Gastrocnemius medialis (tissue), 4 donors: ENCODE data around the gene ABL1. TPM values are rescaled to one million over a fixed set of nuclear protein-coding genes. Genes with fewer than 3 reads are reported as not detected.
"Not testable (repeated sequence)": the region's sequence is repeated elsewhere in the genome, so short reads cannot be mapped to it uniquely, and the experiment has no call there.

ENCODE experiments used
- ATAC-seq, 2 donors: fragments of 150-250 bp; one replicate each; pipeline ENCODE4 v1.9.1; 2016
- DNase-seq, 2 donors: peaks; one replicate each; pipeline ENCODE4 v3.0.0-alpha.2; 2019
- H3K27ac ChIP-seq, 4 donors: fragments of 200-600 bp; sonication (generic); 1 replicate in 1 of 4; 2 replicates in 3 of 4; pipeline ENCODE4 v1.5.1; 2016 to 2018; ENCODE audit warnings: mild to moderate bottlenecking in 2 of 4, moderate library complexity in 1 of 4
- H3K27me3 ChIP-seq, 3 donors: fragments of 200-600 bp; sonication (generic) in 2 of 3; 1 replicate in 1 of 3; 2 replicates in 2 of 3; pipeline versions ENCODE4 v1.5.1 to v1.6.0; 2016 to 2019; ENCODE audit warnings: mild to moderate bottlenecking in 1 of 3, moderate library complexity in 1 of 3
- H3K36me3 ChIP-seq, 2 donors: fragments of 200-600 bp; sonication (generic) in 1 of 2; one replicate each; pipeline ENCODE4 v1.5.1; 2017 to 2018
- H3K4me1 ChIP-seq, 2 donors: fragments of 200-600 bp; sonication (generic) in 1 of 2; one replicate each; pipeline ENCODE4 v1.5.1; 2016 to 2017; ENCODE audit warnings: mild to moderate bottlenecking in 2 of 2
- H3K4me3 ChIP-seq, 4 donors: fragments of 200-600 bp; sonication (generic) in 3 of 4; 1 replicate in 1 of 4; 2 replicates in 3 of 4; pipeline ENCODE4 v1.5.1; 2016 to 2019; ENCODE audit warnings: mild to moderate bottlenecking in 2 of 4
- H3K9me3 ChIP-seq, 3 donors: fragments of 200-600 bp; sonication (generic) in 2 of 3; 1 replicate in 1 of 3; 2 replicates in 2 of 3; pipeline ENCODE4 v1.5.1; 2016 to 2019
- CTCF ChIP-seq, 5 experiments: fragments of 450-650 bp in 3 of 5; fragments of 200-600 bp in 2 of 5; sonication (generic) in 2 of 5; IDR thresholded peaks in 4 of 5; conservative IDR thresholded peaks in 1 of 5; 1 replicate in 4 of 5; 2 replicates in 1 of 5; pipeline ENCODE4 v1.5.1; 2016 to 2019; ENCODE audit warnings: antibody characterized with exemption in 5 of 5, mild to moderate bottlenecking in 3 of 5, moderate library complexity in 3 of 5
- POLR2A ChIP-seq, 2 donors: fragments of 450-650 bp; IDR thresholded peaks; one replicate each; pipeline ENCODE4 v1.6.1; 2017; ENCODE audit warnings: antibody characterized with exemption in 2 of 2, mild to moderate bottlenecking in 2 of 2, moderate library complexity in 2 of 2
- in situ Hi-C, 4 donors: fragments of 200-750 bp; cut with MboI; loops; one replicate each; pipeline versions ENCODE4 v1.15.0 to v1.8.0; 2017; ENCODE audit warnings: low sequenced_read_pairs in 4 of 4
- intact Hi-C: fragments of 100-400 bp; cut with DNase I; formaldehyde crosslinking; loops from one replicate; pipeline ENCODE4 v1.15.1; 2023; ENCODE audit warnings: low total_unique reads
- total RNA-seq, 4 donors: library from RNA; depleted of rRNA; stranded (reverse); fragments of >200 nt; gene quantifications; one replicate each; pipeline versions ENCODE4 v1.1.0 to v1.2.3, GENCODE V29; 2016

Gene ABL1
- total RNA-seq, 4 donors from 2014 or later, result 22.8 to 55.5 (median 28.5) TPM

- H3K4me3 ChIP-seq, result no peak overlapping the region
- intact Hi-C loops (no loop called here), in situ Hi-C loops (no loop called here)
- peaks cover 0 to 5% (median 3%) of the 10 kb centered on the region in 3 donors for H3K9me3 ChIP-seq
- DNase-seq (no peak), ATAC-seq (no peak)
- no peaks in the 10 kb centered on the region for H3K27me3 ChIP-seq
- TF ChIP-seq CTCF (IDR thresholded peaks at IDR 0.05 in 4 of 5, conservative IDR thresholded peaks at IDR 0.05 in 1 of 5) (no peak), POLR2A (IDR thresholded peaks at IDR 0.05) (no peak)
- no peaks in the 10 kb centered on the region for H3K36me3 ChIP-seq
- no peak overlapping the region for H3K27ac ChIP-seq
- peaks cover 4 to 11% of the 10 kb centered on the region in 2 donors for H3K4me1 ChIP-seq
Measured at GRCh38 chr9:130791303-130791894, 43.7 kb upstream of the ABL1 start.

- Histone ChIP-seq H3K27ac (peak overlapping the region in 1 of 4 donors; percentile 48), H3K4me1 (peaks cover 4 to 11% of the 10 kb centered on the region in 2 donors), H3K9me3 (peaks cover 0 to 5% (median 3%) of the 10 kb centered on the region in 3 donors), H3K4me3 (no peak overlapping the region), H3K36me3 (no peaks in the 10 kb centered on the region), H3K27me3 (no peaks in the 10 kb centered on the region)
- in situ Hi-C loops (no loop called here), intact Hi-C loops (no loop called here)
- TF ChIP-seq CTCF (IDR thresholded peaks at IDR 0.05 in 4 of 5, conservative IDR thresholded peaks at IDR 0.05 in 1 of 5), result no peak
- no peak for TF ChIP-seq POLR2A (IDR thresholded peaks at IDR 0.05)
- DNase-seq (no peak), ATAC-seq (no peak)
Measured at GRCh38 chr9:130793589-130793988, 41.5 kb upstream of the ABL1 start.

DNA sequence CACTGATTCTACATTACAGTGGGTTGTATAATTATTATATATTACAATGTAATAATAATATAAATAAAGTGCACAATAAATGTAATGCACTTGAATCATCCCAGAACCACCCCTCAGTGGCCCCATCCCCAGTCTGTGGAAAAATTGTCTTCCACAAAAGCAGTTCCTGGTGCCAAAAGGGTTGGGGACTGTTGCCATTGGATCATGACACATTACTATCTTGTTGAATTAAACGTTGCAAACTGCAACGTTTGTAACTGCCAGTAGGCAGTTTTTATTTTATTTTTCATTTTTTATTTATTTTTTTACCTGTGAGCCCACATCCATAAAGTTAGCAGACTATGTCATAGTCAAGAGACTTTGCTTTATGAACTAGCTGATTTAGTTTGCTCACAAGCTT is 41.0 kb upstream of the ABL1 start:
- H3K27me3 ChIP-seq, H3K36me3 ChIP-seq, ATAC-seq, H3K4me3 ChIP-seq, H3K9me3 ChIP-seq, intact Hi-C loops, DNase-seq, in situ Hi-C loops: not testable (repeated sequence)
- Histone ChIP-seq H3K27ac (peak overlapping the region in 1 of 4 donors; percentile 48), H3K4me1 (peaks cover 4 to 11% of the 10 kb centered on the region in 2 donors)

- H3K4me1 ChIP-seq, result peaks cover 4 to 11% of the 10 kb centered on the region in 2 donors
- intact Hi-C loops, H3K9me3 ChIP-seq, in situ Hi-C loops, H3K4me3 ChIP-seq, H3K36me3 ChIP-seq, H3K27me3 ChIP-seq, DNase-seq: not testable (repeated sequence)
- peak overlapping the region in 3 of 4 donors; percentile 41 to 45 (median 44) for H3K27ac ChIP-seq
- ATAC-seq, result peak; percentile 30 to 85
Measured at GRCh38 chr9:130794423-130794822, 40.6 kb upstream of the ABL1 start.

GRCh38 chr9:130794923-130795495 is 40.0 kb upstream of the ABL1 start:
- H3K36me3 ChIP-seq, result no peaks in the 10 kb centered on the region
- ATAC-seq, result no peak
- peaks cover 4 to 11% of the 10 kb centered on the region in 2 donors for H3K4me1 ChIP-seq
- H3K9me3 ChIP-seq, result peaks cover 0 to 2% (median 2%) of the 10 kb centered on the region in 3 donors
- no peak overlapping the region for H3K4me3 ChIP-seq
- in situ Hi-C loops (no loop called here), intact Hi-C loops (no loop called here)
- peak overlapping the region in 3 of 4 donors; percentile 41 to 45 (median 44) for H3K27ac ChIP-seq
- no peak for DNase-seq
- no peak for TF ChIP-seq CTCF (IDR thresholded peaks at IDR 0.05 in 4 of 5, conservative IDR thresholded peaks at IDR 0.05 in 1 of 5)
- no peaks in the 10 kb centered on the region for H3K27me3 ChIP-seq

- H3K27ac ChIP-seq, H3K4me1 ChIP-seq, H3K36me3 ChIP-seq, H3K27me3 ChIP-seq, DNase-seq, intact Hi-C loops, H3K9me3 ChIP-seq, H3K4me3 ChIP-seq, in situ Hi-C loops, ATAC-seq: not testable (repeated sequence)
Measured at GRCh38 chr9:130803116-130803515, 31.9 kb upstream of the ABL1 start.
